Measurements from ENCODE around the gene NUP93. TPM values are rescaled to one million over a fixed set of nuclear protein-coding genes. Genes with fewer than 3 reads are reported as not detected.

NUP93 gene
- total RNA-seq, 1 experiment from 2014 or later: 144 TPM

DNA sequence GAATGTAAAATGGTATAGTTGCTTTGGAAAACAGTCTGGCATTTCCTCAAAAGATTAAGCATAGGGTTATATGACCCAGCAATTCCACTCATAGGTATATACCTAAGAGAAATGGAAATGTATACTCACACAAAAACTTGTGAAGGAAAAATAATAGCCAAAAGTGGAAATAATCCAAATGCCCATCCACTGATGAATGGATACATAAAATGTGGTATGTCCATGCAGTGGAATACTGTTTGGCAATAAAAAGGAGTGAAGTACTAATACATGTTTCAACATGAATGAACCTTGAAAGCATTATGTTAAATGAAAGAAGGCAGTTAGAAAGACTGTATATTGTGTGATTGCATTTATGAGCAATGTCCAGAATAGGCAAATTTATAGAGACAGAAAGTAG is 25.1 kb downstream of the NUP93 start:
- ChIA-PET CTCF (no interaction called here), POLR2A (no interaction called here), RAD21 (ENCODE audit: low non-redundant PET in 1 of 2, low total read pairs in 2 of 2, uncharacterized antibody in 2 of 2, unreplicated experiment in 2 of 2) (no interaction called here)
- H3K9me3 ChIP-seq (ENCODE audit: control insufficient read depth in 1 of 2, insufficient read depth in 1 of 2, low read depth in 1 of 2, low read length in 2 of 2): no peaks in the 10 kb centered on the region
- TF ChIP-seq, protein P1, sequence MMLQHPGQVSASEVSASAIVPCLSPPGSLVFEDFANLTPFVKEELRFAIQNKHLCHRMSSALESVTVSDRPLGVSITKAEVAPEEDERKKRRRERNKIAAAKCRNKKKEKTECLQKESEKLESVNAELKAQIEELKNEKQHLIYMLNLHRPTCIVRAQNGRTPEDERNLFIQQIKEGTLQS (IDR thresholded peaks at IDR 0.05): no peak
- TF ChIP-seq EGR1 (IDR thresholded peaks at IDR 0.05; ENCODE audit: low read depth) (no peak), TCF7L2 (IDR thresholded peaks at IDR 0.05; ENCODE audit: borderline replicate concordance, extremely low read depth, insufficient read depth, insufficient read length) (no peak), ELF1 (IDR thresholded peaks at IDR 0.05; ENCODE audit: borderline replicate concordance, low read depth) (no peak), YY1 (IDR thresholded peaks at IDR 0.05; ENCODE audit: extremely low read depth, insufficient replicate concordance, low read depth, low read length) (no peak), SIN3A (IDR thresholded peaks at IDR 0.05; ENCODE audit: low read depth) (no peak), POLR2A (IDR thresholded peaks at IDR 0.05; ENCODE audit: borderline replicate concordance, extremely low read depth, insufficient read depth, insufficient read length) (no peak), RAD21 (IDR thresholded peaks at IDR 0.05; ENCODE audit: low read depth) (no peak), FOSL1 (IDR thresholded peaks at IDR 0.05; ENCODE audit: low read depth) (no peak), EZH2phosphoT487 (IDR thresholded peaks at IDR 0.05; ENCODE audit: borderline replicate concordance) (no peak)
- TF ChIP-seq, protein P2, sequence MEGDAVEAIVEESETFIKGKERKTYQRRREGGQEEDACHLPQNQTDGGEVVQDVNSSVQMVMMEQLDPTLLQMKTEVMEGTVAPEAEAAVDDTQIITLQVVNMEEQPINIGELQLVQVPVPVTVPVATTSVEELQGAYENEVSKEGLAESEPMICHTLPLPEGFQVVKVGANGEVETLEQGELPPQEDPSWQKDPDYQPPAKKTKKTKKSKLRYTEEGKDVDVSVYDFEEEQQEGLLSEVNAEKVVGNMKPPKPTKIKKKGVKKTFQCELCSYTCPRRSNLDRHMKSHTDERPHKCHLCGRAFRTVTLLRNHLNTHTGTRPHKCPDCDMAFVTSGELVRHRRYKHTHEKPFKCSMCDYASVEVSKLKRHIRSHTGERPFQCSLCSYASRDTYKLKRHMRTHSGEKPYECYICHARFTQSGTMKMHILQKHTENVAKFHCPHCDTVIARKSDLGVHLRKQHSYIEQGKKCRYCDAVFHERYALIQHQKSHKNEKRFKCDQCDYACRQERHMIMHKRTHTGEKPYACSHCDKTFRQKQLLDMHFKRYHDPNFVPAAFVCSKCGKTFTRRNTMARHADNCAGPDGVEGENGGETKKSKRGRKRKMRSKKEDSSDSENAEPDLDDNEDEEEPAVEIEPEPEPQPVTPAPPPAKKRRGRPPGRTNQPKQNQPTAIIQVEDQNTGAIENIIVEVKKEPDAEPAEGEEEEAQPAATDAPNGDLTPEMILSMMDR (IDR thresholded peaks at IDR 0.05 in 2 of 3, conservative IDR thresholded peaks at IDR 0.05 in 1 of 3; ENCODE audit: borderline replicate concordance in 1 of 3, insufficient read depth in 1 of 3, low read depth in 2 of 3, low read length in 2 of 3): no peak
- TF ChIP-seq, protein P3, sequence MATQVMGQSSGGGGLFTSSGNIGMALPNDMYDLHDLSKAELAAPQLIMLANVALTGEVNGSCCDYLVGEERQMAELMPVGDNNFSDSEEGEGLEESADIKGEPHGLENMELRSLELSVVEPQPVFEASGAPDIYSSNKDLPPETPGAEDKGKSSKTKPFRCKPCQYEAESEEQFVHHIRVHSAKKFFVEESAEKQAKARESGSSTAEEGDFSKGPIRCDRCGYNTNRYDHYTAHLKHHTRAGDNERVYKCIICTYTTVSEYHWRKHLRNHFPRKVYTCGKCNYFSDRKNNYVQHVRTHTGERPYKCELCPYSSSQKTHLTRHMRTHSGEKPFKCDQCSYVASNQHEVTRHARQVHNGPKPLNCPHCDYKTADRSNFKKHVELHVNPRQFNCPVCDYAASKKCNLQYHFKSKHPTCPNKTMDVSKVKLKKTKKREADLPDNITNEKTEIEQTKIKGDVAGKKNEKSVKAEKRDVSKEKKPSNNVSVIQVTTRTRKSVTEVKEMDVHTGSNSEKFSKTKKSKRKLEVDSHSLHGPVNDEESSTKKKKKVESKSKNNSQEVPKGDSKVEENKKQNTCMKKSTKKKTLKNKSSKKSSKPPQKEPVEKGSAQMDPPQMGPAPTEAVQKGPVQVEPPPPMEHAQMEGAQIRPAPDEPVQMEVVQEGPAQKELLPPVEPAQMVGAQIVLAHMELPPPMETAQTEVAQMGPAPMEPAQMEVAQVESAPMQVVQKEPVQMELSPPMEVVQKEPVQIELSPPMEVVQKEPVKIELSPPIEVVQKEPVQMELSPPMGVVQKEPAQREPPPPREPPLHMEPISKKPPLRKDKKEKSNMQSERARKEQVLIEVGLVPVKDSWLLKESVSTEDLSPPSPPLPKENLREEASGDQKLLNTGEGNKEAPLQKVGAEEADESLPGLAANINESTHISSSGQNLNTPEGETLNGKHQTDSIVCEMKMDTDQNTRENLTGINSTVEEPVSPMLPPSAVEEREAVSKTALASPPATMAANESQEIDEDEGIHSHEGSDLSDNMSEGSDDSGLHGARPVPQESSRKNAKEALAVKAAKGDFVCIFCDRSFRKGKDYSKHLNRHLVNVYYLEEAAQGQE (IDR thresholded peaks at IDR 0.05; ENCODE audit: low read depth): no peak
- BruUV-seq (replicated peaks): no TSS peak
- no peak overlapping the region for H3K27ac ChIP-seq (ENCODE audit: low read depth, low read length)
- no peak overlapping the region for H3K9ac ChIP-seq (ENCODE audit: low read length)
- ATAC-seq (no peak), DNase-seq (ENCODE audit: low read depth, low spot score) (no peak)
- no peak overlapping the region for H2AFZ ChIP-seq (ENCODE audit: low read depth, low read length, poor library complexity, severe bottlenecking)
- peaks cover 0 to 21% of the 10 kb centered on the region in 2 experiments; a peak in 2 of 4 replicates for H3K36me3 ChIP-seq (ENCODE audit: control insufficient read depth in 1 of 2, insufficient read depth in 2 of 2, low read length in 2 of 2)
- intact Hi-C loops (cut with micrococcal nuclease): no loop called here
- H3K4me2 ChIP-seq (ENCODE audit: low read length): no peak overlapping the region
- no peaks in the 10 kb centered on the region for H3K27me3 ChIP-seq (ENCODE audit: insufficient read depth, low read length)
- no peaks in the 10 kb centered on the region for H3K9me2 ChIP-seq (ENCODE audit: insufficient read depth)
- H4K20me1 ChIP-seq (ENCODE audit: insufficient read depth): no peaks in the 10 kb centered on the region; the same call in 1 of the 2 replicates
- no peaks in the 10 kb centered on the region for H3K4me1 ChIP-seq (ENCODE audit: control insufficient read depth in 1 of 2, insufficient read depth in 2 of 2, low read length in 2 of 2)
- peaks cover 76% of the 10 kb centered on the region for H3K79me2 ChIP-seq (ENCODE audit: insufficient read depth, low read length)
- H3K4me3 ChIP-seq (replicated peaks in 1 of 2; ENCODE audit: low read depth in 1 of 2, low read length in 2 of 2): no peak overlapping the region

Data from HCT116 (cell line).